HG03442 (cell line): ENCODE results near the gene EBI3.
"Not testable (repeated sequence)": the region's sequence is repeated elsewhere in the genome, so short reads cannot be mapped to it uniquely, and the experiment has no call there.

Experiments
- ATAC-seq: cut with Tn5 transposase; IDR thresholded peaks from one replicate; pipeline ENCODE4 v1.9.1; 2021; ENCODE audit warnings: mild to moderate bottlenecking, moderate library complexity; ENCODE audit not compliant: unreplicated experiment

EBI3 gene

DNA sequence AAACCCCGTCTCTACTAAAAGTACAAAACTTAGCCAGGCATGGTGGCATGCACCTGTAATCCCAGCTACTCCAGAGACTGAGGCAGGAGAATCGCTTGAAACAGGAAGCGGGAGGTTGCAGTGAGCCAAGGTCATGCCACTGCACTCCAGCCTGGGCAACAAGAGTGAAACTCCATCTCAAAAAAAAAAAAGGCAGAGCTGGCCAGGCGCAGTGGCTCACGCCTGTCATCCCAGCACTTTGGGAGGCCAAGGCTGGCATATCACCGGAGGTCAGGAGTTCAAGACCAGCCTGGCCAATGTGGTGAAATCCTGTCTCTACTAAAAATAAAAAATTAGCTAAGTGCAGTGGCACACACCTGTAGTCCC, 45.0 kb downstream of the EBI3 start:
- not testable (repeated sequence) for ATAC-seq

DNA sequence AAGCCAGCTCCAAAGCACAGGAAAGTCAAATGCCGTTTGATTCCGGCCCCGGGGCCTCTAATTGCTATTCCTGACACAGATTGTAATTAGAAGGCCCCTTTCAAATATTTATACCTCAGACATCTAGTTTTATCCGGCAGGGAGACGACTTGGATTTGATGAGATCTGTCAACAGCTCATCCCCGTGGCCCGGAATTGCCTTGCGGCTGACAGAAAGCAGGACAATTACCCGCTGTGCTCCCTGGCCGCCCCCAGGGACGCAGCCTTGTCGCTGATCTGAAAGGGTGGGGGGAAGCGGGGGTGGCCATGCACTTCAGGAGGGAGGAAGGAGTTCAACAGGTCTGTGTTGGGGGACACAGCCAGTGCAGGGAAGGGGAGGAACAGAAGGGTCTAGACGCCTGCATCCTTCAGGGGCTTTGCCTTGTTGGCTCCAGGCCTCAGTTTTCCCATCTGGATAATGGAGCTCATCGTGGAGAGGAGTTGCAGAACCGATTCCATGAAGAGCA, 47.9 kb downstream of the EBI3 start:
- ATAC-seq, result no peak

DNA sequence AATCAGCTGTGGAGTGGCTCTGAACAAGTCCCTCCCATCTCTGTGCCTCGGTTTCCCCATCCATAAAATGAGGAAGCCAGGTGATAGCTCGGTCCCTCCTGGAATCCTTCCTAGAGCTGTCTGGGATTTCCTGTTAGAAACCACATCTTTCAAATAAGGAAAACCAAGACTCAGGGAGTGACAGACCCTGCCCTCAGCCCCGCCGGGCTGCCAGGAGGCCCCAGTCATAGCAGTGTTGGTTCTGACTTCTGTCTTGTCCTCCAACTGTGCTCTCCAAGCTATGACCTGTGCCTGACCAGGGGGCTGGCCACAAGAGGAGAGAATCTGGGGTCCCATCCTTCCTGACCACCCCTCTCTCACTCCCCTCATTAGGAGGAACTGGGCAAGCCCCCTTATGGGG, 48.7 kb downstream of the EBI3 start:
- ATAC-seq, result no peak

DNA sequence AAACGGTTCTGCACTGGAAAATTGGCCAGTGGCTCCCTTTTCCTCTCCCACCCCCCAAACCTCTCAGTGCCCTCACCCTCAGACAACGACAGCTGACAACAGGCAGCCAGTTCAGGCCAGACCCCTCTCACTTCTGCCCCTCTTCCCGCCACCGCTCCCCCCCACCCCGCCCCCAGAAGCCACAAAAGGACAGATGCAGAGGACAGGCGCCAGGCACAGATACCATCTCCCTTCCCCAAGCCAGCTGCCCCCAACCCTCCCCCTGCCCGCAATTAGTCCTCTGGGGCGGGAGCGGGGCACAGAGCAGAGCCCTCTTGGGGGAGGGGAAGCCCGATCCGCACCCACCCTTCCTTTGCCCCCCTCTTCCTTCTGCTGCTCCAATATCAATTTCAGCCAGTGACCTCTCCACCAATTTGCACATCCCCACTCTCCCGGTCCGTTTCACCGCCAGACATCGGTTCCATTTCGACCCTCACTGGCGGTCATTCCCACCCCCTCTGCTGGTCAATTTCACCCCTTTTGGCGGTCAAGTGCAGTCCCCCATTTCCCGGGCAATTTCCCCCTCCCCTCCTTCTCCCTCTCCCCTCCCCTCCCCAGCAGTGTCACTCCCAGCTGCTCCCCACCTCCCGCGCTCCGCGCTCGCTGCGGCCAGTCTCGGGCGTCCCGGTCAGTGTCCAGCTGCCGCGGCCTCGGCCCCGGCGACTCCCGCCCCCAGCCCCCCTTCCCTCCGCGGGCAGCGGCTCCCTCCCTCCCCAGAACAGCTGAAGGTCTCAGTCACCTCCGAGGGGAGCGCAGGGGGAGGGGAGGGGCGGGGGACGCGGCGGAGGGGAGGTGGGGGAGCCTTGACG, 49.3 kb downstream of the EBI3 start, which contains the start of gene SHD:
TSS of gene SHD (plus strand) at position 848 of the 848 bp plus-strand sequence. CDS start 798 bp downstream, outside the sequence.
- no peak for ATAC-seq

DNA sequence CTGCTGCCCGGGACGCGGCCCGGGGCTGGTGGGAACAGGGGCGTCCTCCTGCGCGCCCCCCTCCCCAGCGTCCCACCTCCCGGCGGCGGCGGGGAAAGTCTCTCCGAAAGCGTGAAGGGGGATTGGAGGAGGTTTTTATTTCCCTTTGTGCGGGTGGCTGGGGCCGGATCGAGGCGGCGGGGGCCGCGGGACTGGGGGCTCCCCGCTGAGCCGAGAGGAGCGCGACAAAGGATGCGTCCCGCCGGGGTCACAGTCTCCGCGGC, 49.9 kb downstream of the EBI3 start:
- ATAC-seq, result no peak

DNA sequence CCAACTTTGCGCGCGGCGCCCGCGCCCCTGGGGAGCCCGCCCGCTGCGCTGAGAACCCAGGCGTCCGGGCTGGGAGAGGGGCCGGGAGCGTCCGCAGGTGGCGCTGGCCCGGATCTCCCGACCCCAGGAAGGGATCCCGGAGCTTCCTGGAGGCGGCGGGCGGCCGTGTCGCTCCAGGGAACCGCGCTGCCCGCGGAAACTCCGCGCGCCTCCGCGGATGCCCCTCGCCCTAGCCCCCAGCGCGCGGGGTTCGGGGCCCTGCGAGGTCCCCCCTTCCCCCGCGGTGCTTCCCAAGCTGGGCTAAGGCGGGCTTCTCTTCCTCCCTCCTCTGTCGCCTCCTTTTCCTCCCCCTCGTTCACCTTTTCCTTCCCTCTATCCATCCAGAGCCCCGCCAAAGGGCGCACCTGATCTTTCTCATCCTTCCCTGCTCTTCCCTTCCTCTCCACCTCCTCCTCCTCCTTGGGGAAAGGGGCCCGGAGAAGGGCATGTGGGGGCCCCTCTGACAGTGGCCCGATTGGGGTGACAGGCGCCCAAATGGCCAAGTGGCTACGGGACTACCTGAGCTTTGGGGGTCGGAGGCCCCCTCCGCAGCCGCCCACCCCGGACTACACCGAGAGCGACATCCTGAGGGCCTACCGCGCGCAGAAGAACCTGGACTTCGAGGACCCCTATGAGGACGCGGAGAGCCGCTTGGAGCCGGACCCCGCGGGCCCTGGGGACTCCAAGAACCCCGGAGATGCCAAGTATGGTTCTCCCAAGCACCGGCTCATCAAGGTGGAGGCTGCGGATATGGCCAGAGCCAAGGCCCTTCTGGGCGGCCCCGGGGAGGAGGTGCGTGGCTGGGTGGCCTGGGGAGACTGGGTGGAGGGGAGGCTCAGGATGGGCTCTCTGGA, 50.5 kb downstream of the EBI3 start:
- ATAC-seq, result no peak

DNA sequence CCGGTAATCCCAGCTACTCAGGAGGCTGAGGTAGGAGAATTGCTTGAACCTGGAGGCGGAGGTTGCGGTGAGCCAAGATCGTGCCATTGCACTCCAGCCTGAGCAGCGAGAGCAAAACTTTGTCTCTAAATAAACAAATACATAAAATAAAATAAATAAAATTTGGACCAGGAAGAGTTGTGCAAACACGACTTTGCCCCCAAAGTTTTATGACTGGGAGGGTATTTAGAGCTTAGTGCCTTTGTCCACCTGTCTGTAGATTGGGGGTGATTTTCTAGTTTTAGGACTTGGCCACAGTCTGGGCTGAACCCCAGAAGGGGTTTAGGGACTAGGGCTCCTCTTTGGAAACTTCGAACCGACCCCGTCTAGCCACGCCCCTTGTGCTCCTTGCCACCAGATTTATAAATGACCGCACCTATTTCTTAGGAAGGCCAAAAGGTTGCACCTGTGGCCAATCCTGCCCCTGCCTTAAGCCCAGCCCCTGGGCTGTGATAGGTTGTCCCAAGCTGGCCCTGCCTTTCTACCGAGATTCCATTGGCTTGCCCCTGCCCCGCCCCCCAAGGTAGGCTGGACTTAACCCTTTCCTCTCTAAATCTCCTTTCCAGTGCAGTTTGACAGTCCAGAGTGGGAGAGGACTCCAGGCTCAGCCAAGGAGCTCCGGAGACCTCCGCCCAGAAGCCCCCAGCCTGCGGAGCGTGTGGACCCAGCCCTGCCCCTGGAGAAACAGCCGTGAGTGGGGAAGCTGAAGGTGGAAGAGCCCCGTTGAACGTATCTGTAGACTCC, 55.0 kb downstream of the EBI3 start:
- no peak for ATAC-seq

DNA sequence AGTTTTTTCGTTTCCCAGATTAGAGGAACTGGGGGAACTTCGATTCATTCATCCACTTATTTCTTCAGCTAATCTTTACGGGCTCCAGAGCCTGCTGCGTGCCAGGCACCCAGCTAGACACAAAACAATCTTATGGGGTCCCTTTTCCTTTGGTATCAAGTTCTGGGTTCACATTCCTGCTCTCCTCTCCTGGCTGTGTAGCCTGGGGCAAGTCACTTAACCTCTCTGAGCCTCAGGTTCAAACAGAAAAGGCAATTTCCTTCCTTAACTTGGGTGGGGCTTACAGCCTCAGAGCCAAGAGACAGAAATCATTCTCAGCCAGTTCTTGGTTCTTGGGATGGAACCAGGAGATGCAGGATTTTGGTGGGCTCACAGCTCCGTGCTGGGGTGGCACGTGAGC, 55.7 kb downstream of the EBI3 start:
- no peak for ATAC-seq

DNA sequence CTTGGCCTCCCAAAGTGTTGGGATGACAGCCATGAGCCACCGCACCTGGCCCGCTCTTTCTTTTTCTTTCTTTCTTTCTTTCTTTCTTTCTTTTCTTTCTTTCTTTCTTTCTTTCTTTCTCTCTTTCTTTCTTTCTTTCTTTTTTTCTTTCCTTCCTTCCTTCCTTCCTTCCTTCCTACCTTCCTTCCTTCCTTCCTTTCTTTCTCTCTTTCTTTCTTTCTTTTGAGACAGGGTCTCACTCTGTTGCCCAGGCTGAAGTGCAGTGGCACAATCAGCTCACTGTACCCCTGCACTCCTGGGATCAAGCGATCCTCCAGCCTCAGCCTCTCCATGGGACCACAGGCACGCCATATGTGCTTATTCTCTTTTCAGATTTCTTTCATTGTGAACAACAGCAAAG, 56.8 kb downstream of the EBI3 start:
- ATAC-seq, result not testable (repeated sequence)
